GM12878 (cell line): ENCODE results near the gene NFATC1.

Experiments used
- JUND ChIP-seq: IDR thresholded peaks from 2 replicates; pipeline ENCODE4 v1.6.1; 2012; ENCODE audit warnings: low read depth, mild to moderate bottlenecking, low read length, improper control_type of control experiment, moderate library complexity
- MAX ChIP-seq: IDR thresholded peaks from 2 replicates; pipeline ENCODE4 v1.6.1; 2012; ENCODE audit warnings: low read depth, low read length, improper control_type of control experiment
- POLR2A ChIP-seq: IDR thresholded peaks from 2 replicates; pipeline ENCODE4 v1.6.1; 2011; ENCODE audit warnings: low read depth, mild to moderate bottlenecking, low read length
- SMAD1 ChIP-seq: fragments of 450-650 bp; IDR thresholded peaks from 2 replicates; pipeline ENCODE4 v1.6.1; 2018; ENCODE audit warnings: mild to moderate bottlenecking, low read depth; ENCODE audit not compliant: partially characterized antibody
- USF1 ChIP-seq: IDR thresholded peaks from 2 replicates; pipeline ENCODE4 v1.6.1; 2011; ENCODE audit warnings: borderline replicate concordance, low read depth, mild to moderate bottlenecking, moderate library complexity, mixed read lengths, low read length; ENCODE audit not compliant: insufficient read depth; ENCODE audit errors: extremely low read length
- ZNF207 ChIP-seq: fragments of 450-650 bp; IDR thresholded peaks from 2 replicates; pipeline ENCODE4 v1.6.1; 2014; ENCODE audit warnings: antibody characterized with exemption, mild to moderate bottlenecking, borderline replicate concordance
- TF ChIP-seq, protein P1 (sequence below): fragments of 450-650 bp; conservative IDR thresholded peaks from 2 replicates; pipeline ENCODE4 v1.6.1; 2017; ENCODE audit warnings: mild to moderate bottlenecking, moderate library complexity
- TF ChIP-seq, protein P2 (sequence below): fragments of 450-650 bp; IDR thresholded peaks from 2 replicates; pipeline ENCODE4 v1.6.1; 2017; ENCODE audit warnings: mild to moderate bottlenecking, moderate library complexity
- TF ChIP-seq, protein P3 (sequence below), 3 experiments: IDR thresholded peaks in 2 of 3; conservative IDR thresholded peaks in 1 of 3; 2 replicates each; pipeline ENCODE4 v1.5.1; 2011; ENCODE audit warnings: low read depth in 3 of 3, low read length in 3 of 3, mild to moderate bottlenecking in 3 of 3, control low read depth in 2 of 3, moderate library complexity in 2 of 3, inconsistent platforms in 1 of 3, mixed read lengths in 1 of 3; ENCODE audit not compliant: control insufficient read depth in 2 of 3, insufficient read depth in 1 of 3; ENCODE audit errors: extremely low read depth in 1 of 3

DNA sequence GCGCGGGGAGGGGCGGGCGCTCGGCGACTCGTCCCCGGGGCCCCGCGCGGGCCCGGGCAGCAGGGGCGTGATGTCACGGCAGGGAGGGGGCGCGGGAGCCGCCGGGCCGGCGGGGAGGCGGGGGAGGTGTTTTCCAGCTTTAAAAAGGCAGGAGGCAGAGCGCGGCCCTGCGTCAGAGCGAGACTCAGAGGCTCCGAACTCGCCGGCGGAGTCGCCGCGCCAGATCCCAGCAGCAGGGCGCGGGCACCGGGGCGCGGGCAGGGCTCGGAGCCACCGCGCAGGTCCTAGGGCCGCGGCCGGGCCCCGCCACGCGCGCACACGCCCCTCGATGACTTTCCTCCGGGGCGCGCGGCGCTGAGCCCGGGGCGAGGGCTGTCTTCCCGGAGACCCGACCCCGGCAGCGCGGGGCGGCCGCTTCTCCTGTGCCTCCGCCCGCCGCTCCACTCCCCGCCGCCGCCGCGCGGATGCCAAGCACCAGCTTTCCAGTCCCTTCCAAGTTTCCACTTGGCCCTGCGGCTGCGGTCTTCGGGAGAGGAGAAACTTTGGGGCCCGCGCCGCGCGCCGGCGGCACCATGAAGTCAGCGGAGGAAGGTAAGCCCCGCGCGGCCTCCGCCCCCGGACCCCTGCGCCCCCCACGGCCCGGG lies at the start of gene NFATC1:
- TF ChIP-seq, protein P1, sequence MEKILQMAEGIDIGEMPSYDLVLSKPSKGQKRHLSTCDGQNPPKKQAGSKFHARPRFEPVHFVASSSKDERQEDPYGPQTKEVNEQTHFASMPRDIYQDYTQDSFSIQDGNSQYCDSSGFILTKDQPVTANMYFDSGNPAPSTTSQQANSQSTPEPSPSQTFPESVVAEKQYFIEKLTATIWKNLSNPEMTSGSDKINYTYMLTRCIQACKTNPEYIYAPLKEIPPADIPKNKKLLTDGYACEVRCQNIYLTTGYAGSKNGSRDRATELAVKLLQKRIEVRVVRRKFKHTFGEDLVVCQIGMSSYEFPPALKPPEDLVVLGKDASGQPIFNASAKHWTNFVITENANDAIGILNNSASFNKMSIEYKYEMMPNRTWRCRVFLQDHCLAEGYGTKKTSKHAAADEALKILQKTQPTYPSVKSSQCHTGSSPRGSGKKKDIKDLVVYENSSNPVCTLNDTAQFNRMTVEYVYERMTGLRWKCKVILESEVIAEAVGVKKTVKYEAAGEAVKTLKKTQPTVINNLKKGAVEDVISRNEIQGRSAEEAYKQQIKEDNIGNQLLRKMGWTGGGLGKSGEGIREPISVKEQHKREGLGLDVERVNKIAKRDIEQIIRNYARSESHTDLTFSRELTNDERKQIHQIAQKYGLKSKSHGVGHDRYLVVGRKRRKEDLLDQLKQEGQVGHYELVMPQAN, result peak; percentile 74
- TF ChIP-seq, protein P2, sequence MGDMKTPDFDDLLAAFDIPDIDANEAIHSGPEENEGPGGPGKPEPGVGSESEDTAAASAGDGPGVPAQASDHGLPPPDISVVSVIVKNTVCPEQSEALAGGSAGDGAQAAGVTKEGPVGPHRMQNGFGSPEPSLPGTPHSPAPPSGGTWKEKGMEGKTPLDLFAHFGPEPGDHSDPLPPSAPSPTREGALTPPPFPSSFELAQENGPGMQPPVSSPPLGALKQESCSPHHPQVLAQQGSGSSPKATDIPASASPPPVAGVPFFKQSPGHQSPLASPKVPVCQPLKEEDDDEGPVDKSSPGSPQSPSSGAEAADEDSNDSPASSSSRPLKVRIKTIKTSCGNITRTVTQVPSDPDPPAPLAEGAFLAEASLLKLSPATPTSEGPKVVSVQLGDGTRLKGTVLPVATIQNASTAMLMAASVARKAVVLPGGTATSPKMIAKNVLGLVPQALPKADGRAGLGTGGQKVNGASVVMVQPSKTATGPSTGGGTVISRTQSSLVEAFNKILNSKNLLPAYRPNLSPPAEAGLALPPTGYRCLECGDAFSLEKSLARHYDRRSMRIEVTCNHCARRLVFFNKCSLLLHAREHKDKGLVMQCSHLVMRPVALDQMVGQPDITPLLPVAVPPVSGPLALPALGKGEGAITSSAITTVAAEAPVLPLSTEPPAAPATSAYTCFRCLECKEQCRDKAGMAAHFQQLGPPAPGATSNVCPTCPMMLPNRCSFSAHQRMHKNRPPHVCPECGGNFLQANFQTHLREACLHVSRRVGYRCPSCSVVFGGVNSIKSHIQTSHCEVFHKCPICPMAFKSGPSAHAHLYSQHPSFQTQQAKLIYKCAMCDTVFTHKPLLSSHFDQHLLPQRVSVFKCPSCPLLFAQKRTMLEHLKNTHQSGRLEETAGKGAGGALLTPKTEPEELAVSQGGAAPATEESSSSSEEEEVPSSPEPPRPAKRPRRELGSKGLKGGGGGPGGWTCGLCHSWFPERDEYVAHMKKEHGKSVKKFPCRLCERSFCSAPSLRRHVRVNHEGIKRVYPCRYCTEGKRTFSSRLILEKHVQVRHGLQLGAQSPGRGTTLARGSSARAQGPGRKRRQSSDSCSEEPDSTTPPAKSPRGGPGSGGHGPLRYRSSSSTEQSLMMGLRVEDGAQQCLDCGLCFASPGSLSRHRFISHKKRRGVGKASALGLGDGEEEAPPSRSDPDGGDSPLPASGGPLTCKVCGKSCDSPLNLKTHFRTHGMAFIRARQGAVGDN, result no peak; the same call in 1 of the 2 replicates
- no peak for TF ChIP-seq USF1
- TF ChIP-seq MAX, result no peak
- TF ChIP-seq POLR2A, result peak; percentile 58
- no peak for TF ChIP-seq SMAD1
- TF ChIP-seq JUND, result no peak
- TF ChIP-seq, protein P3, sequence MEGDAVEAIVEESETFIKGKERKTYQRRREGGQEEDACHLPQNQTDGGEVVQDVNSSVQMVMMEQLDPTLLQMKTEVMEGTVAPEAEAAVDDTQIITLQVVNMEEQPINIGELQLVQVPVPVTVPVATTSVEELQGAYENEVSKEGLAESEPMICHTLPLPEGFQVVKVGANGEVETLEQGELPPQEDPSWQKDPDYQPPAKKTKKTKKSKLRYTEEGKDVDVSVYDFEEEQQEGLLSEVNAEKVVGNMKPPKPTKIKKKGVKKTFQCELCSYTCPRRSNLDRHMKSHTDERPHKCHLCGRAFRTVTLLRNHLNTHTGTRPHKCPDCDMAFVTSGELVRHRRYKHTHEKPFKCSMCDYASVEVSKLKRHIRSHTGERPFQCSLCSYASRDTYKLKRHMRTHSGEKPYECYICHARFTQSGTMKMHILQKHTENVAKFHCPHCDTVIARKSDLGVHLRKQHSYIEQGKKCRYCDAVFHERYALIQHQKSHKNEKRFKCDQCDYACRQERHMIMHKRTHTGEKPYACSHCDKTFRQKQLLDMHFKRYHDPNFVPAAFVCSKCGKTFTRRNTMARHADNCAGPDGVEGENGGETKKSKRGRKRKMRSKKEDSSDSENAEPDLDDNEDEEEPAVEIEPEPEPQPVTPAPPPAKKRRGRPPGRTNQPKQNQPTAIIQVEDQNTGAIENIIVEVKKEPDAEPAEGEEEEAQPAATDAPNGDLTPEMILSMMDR (IDR thresholded peaks at IDR 0.05 in 2 of 3, conservative IDR thresholded peaks at IDR 0.05 in 1 of 3; ENCODE audit: control insufficient read depth in 2 of 3, extremely low read depth in 1 of 3, insufficient read depth in 1 of 3, low read depth in 3 of 3, low read length in 3 of 3), result no peak
- no peak for TF ChIP-seq ZNF207
